HepG2 (cell line): ENCODE measurements around the gene UNCX. TPM values are rescaled to one million over a fixed set of nuclear protein-coding genes. Genes with fewer than 3 reads are reported as not detected.

Experiments
- ATAC-seq: fragments of 200-7000 bp; cut with Tn5 transposase; 3 replicates; pipeline ENCODE4 v1.9.1; 2020; ENCODE audit warnings: mild to moderate bottlenecking, moderate library complexity
- BruUV-seq: library from RNA; stranded (reverse); fragments of 400-500 nt; replicated peaks from 2 replicates; lab custom pipeline; 2021; lab: Mats Ljungman, UMichigan
- CTCF ChIA-PET: fragments of 300-600 bp; formaldehyde crosslinking; extraction: SDS; loops from one replicate; lab custom pipeline; 2021; ENCODE audit warnings: low total read pairs, inconsistent platforms, low intra/inter-chr PET ratio; lab: Yijun Ruan, JAX
- POLR2A ChIA-PET: fragments of 350-600 bp; sonication (Branson Sonifier 250); formaldehyde crosslinking; loops from one replicate; lab custom pipeline; 2020; ENCODE audit warnings: antibody characterized with exemption, inconsistent platforms; lab: Yijun Ruan, JAX
- DNase-seq: peaks from one replicate; pipeline ENCODE4 v3.0.0-alpha.2; 2015; ENCODE audit warnings: low spot score
- FAIRE-seq: peaks from 3 replicates; lab custom pipeline; 2011; peaks lifted over from hg19 to GRCh38; lab: Jason Lieb, UNC
- H2AFZ ChIP-seq: one replicate; pipeline ENCODE4 v1.6.1; 2011; ENCODE audit warnings: low read length, inconsistent platforms
- H3K27ac ChIP-seq: fragments of 300-600 bp; 3 replicates; pipeline ENCODE4 v1.8.0; 2011; ENCODE audit warnings: mixed run types, mild to moderate bottlenecking, mixed read lengths, low read length, inconsistent platforms; ENCODE audit not compliant: insufficient read depth; ENCODE audit errors: extremely low read length
- H3K27me3 ChIP-seq, 2 experiments: fragments of 200-600 bp in 1 of 2; 2 replicates in 1 of 2; 3 replicates in 1 of 2; pipeline versions ENCODE4 v1.6.0 to v1.8.0; 2011; ENCODE audit warnings: low read length in 2 of 2, mild to moderate bottlenecking in 2 of 2, moderate library complexity in 2 of 2, inconsistent platforms in 1 of 2; ENCODE audit not compliant: insufficient read depth in 2 of 2, control insufficient read depth in 1 of 2
- H3K36me3 ChIP-seq, 2 experiments: fragments of 200-600 bp in 1 of 2; replicated peaks in 1 of 2; 2 replicates in 1 of 2; 3 replicates in 1 of 2; pipeline versions ENCODE4 v1.5.1 to v1.8.0; 2011; ENCODE audit warnings: low read length in 2 of 2, inconsistent platforms in 1 of 2; ENCODE audit not compliant: insufficient read depth in 2 of 2, control insufficient read depth in 1 of 2
- H3K4me1 ChIP-seq: 2 replicates; pipeline ENCODE4 v1.5.1; 2012; ENCODE audit warnings: low read length, inconsistent platforms; ENCODE audit not compliant: insufficient read depth
- H3K4me2 ChIP-seq: 2 replicates; pipeline ENCODE4 v1.6.0; 2011; ENCODE audit warnings: low read depth, low read length, inconsistent platforms
- H3K4me3 ChIP-seq, 3 experiments: fragments of 200-600 bp in 1 of 3; sonication (generic), shearing (Covaris generic) in 1 of 3; replicated peaks in 1 of 3; 2 replicates each; pipeline ENCODE4 v1.5.1; 2011 to 2016; ENCODE audit warnings: low read length in 3 of 3, inconsistent platforms in 2 of 3, low read depth in 2 of 3, mild to moderate bottlenecking in 2 of 3, control low read depth in 1 of 3, mixed read lengths in 1 of 3; ENCODE audit not compliant: insufficient read depth in 1 of 3
- H3K79me2 ChIP-seq: one replicate; pipeline ENCODE4 v1.6.1; 2011; ENCODE audit warnings: low read length, inconsistent platforms; ENCODE audit not compliant: insufficient read depth
- H3K9ac ChIP-seq: 2 replicates; pipeline ENCODE4 v1.6.0; 2011; ENCODE audit warnings: mild to moderate bottlenecking, low read depth, low read length, inconsistent platforms; ENCODE audit not compliant: insufficient read depth
- H3K9me3 ChIP-seq: 2 replicates; pipeline ENCODE4 v1.5.1; 2012; ENCODE audit warnings: mild to moderate bottlenecking, low read length
- H4K20me1 ChIP-seq: 2 replicates; pipeline ENCODE4 v1.6.0; 2011; ENCODE audit warnings: inconsistent platforms, mild to moderate bottlenecking, low read length, moderate library complexity; ENCODE audit not compliant: insufficient read depth
- ELF1 ChIP-seq: sonication (generic); formaldehyde crosslinking; IDR thresholded peaks from 2 replicates; pipeline ENCODE4 v1.4.0; 2020; ENCODE audit warnings: missing genetic modification reagents
- HMGA1 ChIP-seq: sonication (generic); formaldehyde crosslinking; conservative IDR thresholded peaks from 2 replicates; pipeline ENCODE4 v1.4.0; 2020; ENCODE audit warnings: missing genetic modification reagents
- PCBP1 ChIP-seq: fragments of 200-400 bp; formaldehyde crosslinking; IDR thresholded peaks from 2 replicates; pipeline ENCODE4 v1.6.1; 2017; ENCODE audit warnings: mild to moderate bottlenecking, low read depth, low read length, borderline replicate concordance
- PITX1 ChIP-seq: sonication (generic); formaldehyde crosslinking; IDR thresholded peaks from 2 replicates; pipeline ENCODE4 v1.5.1; 2020; ENCODE audit warnings: mild to moderate bottlenecking, missing genetic modification reagents
- TRIM22 ChIP-seq: fragments of 450-650 bp; IDR thresholded peaks from 2 replicates; pipeline ENCODE4 v1.6.1; 2017
- ZNF770 ChIP-seq: sonication (generic); formaldehyde crosslinking; IDR thresholded peaks from 2 replicates; pipeline ENCODE4 v1.5.0; 2020; ENCODE audit warnings: mild to moderate bottlenecking, missing genetic modification reagents
- WGBS: methylation state at CpG from one replicate; pipeline ENCODE4 v1.1.6; 2017; ENCODE audit warnings: low lambda C conversion rate; 5-methylcytosine and 5-hydroxymethylcytosine counted together
- in situ Hi-C: cut with HindIII; loops from 2 replicates; pipeline ENCODE4 v1.10.0; 2017; ENCODE audit warnings: low pct_unique_long_range_greater_than_20kb; ENCODE audit not compliant: extremely low pct_ligation_motif_present
- intact Hi-C: fragments of 100-400 bp; cut with micrococcal nuclease; formaldehyde crosslinking; loops from one replicate; pipeline ENCODE4 v1.10.0; 2022; ENCODE audit not compliant: unreplicated experiment
- polyA plus RNA-seq, 8 experiments: library from polyadenylated mRNA; depleted of rRNA in 3 of 8; stranded (reverse) in 7 of 8; unstranded in 1 of 8; fragments of >200 nt; fragmentation: Illumina TruSeq in 4 of 8; extraction: Trizol in 4 of 8; gene quantifications; 2 replicates each; pipeline versions ENCODE4 v1.2.1 to v1.2.3, GENCODE V29; 2011 to 2016; ENCODE audit warnings: low read depth in 4 of 8, missing spikeins in 1 of 8, mixed read lengths in 1 of 8; ENCODE audit not compliant: insufficient read depth in 1 of 8
- total RNA-seq, 5 experiments: library from RNA; depleted of rRNA; stranded (reverse); fragments of >200 nt; fragmentation: Illumina TruSeq; extraction: Trizol; gene quantifications; 2 replicates each; pipeline ENCODE4 v1.2.3, GENCODE V29; 2016; ENCODE audit warnings: low read depth in 1 of 5
- TF ChIP-seq, protein P1 (sequence below): sonication (generic); formaldehyde crosslinking; IDR thresholded peaks from 2 replicates; pipeline ENCODE4 v1.4.0; 2020; ENCODE audit warnings: mild to moderate bottlenecking, low read depth, missing genetic modification reagents
- TF ChIP-seq, protein P2 (sequence below): IDR thresholded peaks from 2 replicates; pipeline ENCODE4 v1.6.1; 2016; ENCODE audit warnings: control low read depth

The UNCX gene
- total and polyA plus RNA-seq, 2 of the 13 experiments (the other 11 are each of a cell fraction or from before 2014, with no cell fraction given): not detected

DNA sequence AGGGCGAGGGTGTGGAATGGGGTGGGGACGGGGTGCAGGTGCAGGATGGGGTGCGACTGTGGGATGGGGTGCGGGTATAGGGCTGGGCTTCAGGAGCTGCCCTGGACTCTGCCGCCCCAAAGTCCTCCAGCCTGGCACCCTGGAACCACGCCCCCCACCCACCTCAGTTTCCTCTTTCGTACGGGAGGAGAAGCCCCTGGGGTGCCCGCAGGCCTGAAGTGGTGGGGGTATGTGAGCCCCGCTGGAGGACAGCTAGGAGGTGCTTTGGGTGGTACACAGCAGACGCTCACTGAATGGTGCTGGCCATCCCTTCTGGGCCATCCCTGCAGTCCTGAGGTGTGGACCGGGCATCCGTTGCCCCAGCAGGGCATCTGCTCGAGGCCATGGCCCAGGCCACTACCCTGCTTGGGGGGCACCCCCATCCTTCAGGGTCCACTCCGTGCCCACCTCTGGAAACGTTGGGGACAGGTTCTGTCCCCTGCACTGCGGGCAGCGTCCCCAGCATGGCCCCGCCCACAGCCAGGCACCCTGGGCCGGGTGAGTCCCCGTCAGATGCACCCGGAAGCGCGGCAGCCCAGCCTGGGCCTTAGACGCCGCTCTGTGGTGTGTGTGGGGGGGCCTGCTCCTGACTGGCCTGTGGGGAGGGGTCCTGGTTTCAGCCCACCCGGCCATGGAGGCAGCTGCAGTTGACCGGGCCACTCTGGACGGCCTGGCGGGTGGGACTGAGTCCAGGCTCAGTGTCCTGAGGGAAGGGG is 41.6 kb downstream of the UNCX start:
- no peaks in the 10 kb centered on the region for H3K79me2 ChIP-seq
- H3K27me3 ChIP-seq: peaks cover 5 to 49% of the 10 kb centered on the region in 2 experiments; a peak in 3 of 5 replicates
- intact Hi-C loops (no loop called here), in situ Hi-C loops (no loop called here)
- no peaks in the 10 kb centered on the region; the same call in 1 of the 2 replicates for H3K9me3 ChIP-seq
- no peak overlapping the region for H3K27ac ChIP-seq
- DNase-seq (no peak), FAIRE-seq (no peak), ATAC-seq (peak; percentile 63)
- BruUV-seq: no TSS peak
- no peaks in the 10 kb centered on the region for H3K36me3 ChIP-seq
- no peaks in the 10 kb centered on the region for H4K20me1 ChIP-seq
- WGBS: 64% methylated on average over 6 of the region's 30 CpGs
- no peak overlapping the region for H3K4me3 ChIP-seq
- TF ChIP-seq HMGA1 (CRISPR knock-in tag) (no peak), ELF1 (CRISPR knock-in tag) (peak; percentile 50; the same call in 1 of the 2 replicates), PITX1 (CRISPR knock-in tag) (no peak), ZNF770 (CRISPR knock-in tag) (no peak), PCBP1 (0 out of 2 replicates have a peak, but pooled peaks have one; percentile 36), TRIM22 (no peak)
- TF ChIP-seq, protein P1, sequence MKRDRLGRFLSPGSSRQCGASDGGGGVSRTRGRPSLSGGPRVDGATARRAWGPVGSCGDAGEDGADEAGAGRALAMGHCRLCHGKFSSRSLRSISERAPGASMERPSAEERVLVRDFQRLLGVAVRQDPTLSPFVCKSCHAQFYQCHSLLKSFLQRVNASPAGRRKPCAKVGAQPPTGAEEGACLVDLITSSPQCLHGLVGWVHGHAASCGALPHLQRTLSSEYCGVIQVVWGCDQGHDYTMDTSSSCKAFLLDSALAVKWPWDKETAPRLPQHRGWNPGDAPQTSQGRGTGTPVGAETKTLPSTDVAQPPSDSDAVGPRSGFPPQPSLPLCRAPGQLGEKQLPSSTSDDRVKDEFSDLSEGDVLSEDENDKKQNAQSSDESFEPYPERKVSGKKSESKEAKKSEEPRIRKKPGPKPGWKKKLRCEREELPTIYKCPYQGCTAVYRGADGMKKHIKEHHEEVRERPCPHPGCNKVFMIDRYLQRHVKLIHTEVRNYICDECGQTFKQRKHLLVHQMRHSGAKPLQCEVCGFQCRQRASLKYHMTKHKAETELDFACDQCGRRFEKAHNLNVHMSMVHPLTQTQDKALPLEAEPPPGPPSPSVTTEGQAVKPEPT (CRISPR knock-in tag): no peak
- TF ChIP-seq, protein P2, sequence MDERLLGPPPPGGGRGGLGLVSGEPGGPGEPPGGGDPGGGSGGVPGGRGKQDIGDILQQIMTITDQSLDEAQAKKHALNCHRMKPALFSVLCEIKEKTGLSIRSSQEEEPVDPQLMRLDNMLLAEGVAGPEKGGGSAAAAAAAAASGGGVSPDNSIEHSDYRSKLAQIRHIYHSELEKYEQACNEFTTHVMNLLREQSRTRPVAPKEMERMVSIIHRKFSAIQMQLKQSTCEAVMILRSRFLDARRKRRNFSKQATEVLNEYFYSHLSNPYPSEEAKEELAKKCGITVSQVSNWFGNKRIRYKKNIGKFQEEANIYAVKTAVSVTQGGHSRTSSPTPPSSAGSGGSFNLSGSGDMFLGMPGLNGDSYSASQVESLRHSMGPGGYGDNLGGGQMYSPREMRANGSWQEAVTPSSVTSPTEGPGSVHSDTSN: no peak
- no peak overlapping the region for H3K4me2 ChIP-seq
- H2AFZ ChIP-seq: no peak overlapping the region
- ChIA-PET POLR2A (no interaction called here), CTCF (no interaction called here)
- H3K9ac ChIP-seq: no peak overlapping the region
- no peaks in the 10 kb centered on the region for H3K4me1 ChIP-seq
